ENCODE data around the gene ETV5.

Gene ETV5

GRCh38 chr3:186110975-186111974 is 2.4 kb upstream of the ETV5 start:
- no peak for DNase-seq (ENCODE audit: insufficient read length, low spot score)
- peak; percentile 62 for TF ChIP-seq SPI1 (IDR thresholded peaks at IDR 0.05; ENCODE audit: low read depth, low read length)
- TF ChIP-seq PAX5 (IDR thresholded peaks at IDR 0.05; ENCODE audit: insufficient read depth, low read length, severe bottlenecking) = no peak
- no peak for TF ChIP-seq POLR2A (IDR thresholded peaks at IDR 0.05; ENCODE audit: low read depth, low read length)
- TF ChIP-seq TAF1 (IDR thresholded peaks at IDR 0.05; ENCODE audit: low read depth, low read length) = no peak
- TF ChIP-seq POU2F2 (IDR thresholded peaks at IDR 0.05; ENCODE audit: low read depth, low read length) = 0 out of 2 replicates have a peak, but pooled peaks have one; percentile 16
- peak; percentile 38 for FAIRE-seq

DNA sequence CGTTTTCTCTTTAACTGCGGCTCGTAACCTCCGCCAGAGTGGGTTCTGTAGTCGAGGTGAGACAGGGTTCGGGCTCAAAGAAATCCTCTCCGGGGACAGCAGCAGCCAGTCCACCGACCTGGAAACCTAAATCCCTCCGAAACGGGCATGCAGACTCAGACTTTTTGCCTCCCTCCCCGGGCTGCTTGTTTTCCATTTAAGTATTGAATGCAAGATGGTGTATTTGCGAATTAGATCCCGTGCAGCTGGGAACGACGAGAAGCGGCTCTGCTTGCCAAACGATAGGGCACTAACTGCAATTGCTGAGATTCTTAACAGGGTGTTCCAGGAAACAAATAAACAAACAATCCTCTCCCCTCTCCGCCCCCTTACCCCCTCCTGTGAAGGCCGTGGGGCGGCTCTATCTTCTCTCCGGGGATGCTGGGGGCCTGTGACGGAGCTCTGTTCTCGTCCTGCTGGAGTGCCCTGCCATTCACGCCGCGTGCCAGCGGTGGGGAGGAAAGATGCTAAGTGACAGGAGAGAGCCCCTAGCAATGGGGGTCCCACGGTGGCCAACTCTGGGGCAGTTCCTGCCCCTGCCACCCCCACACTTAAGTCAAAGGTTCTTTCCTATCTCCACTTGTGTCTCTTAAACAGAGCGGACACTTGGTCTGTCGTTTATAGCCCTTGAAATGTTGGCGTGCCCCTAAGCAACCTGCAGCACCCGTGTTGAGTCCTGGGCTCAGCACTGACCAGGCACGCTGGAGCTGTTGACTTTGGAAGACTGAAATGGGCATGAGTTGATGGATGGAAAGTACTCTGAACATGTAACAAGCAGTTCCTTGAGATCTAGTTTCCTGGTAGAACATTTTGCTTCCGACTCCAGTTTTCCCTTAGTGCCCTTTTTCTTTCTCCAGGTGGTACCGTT is 1.3 kb upstream of the ETV5 start:
- TF ChIP-seq PAX5 (IDR thresholded peaks at IDR 0.05; ENCODE audit: insufficient read depth, low read length, severe bottlenecking) = no peak
- no peak for TF ChIP-seq TAF1 (IDR thresholded peaks at IDR 0.05; ENCODE audit: low read depth, low read length)
- TF ChIP-seq POLR2AphosphoS5 (IDR thresholded peaks at IDR 0.05; ENCODE audit: low read depth, low read length) = no peak
- TF ChIP-seq POU2F2 (IDR thresholded peaks at IDR 0.05; ENCODE audit: low read depth, low read length) = no peak
- TF ChIP-seq SPI1 (IDR thresholded peaks at IDR 0.05; ENCODE audit: low read depth, low read length) = no peak
- TF ChIP-seq POLR2A (IDR thresholded peaks at IDR 0.05; ENCODE audit: low read depth, low read length) = no peak
- FAIRE-seq (peak; percentile 38), DNase-seq (ENCODE audit: insufficient read length, low spot score) (no peak)

GRCh38 chr3:186108106-186108940 is 566 bp downstream of the ETV5 start:
- TF ChIP-seq TAF1 (IDR thresholded peaks at IDR 0.05; ENCODE audit: low read depth, low read length) (0 out of 2 replicates have a peak, but pooled peaks have one; percentile 21), PAX5 (IDR thresholded peaks at IDR 0.05; ENCODE audit: insufficient read depth, low read length, severe bottlenecking) (no peak), SPI1 (IDR thresholded peaks at IDR 0.05; ENCODE audit: low read depth, low read length) (no peak), POU2F2 (IDR thresholded peaks at IDR 0.05; ENCODE audit: low read depth, low read length) (no peak)
- DNase-seq (ENCODE audit: insufficient read length, low spot score) (peak; percentile 60), FAIRE-seq (no peak)

- peak; percentile 51 for DNase-seq (ENCODE audit: insufficient read length, low spot score)
- TF ChIP-seq POLR2AphosphoS5 (IDR thresholded peaks at IDR 0.05; ENCODE audit: low read depth, low read length) (no peak), POLR2A (IDR thresholded peaks at IDR 0.05; ENCODE audit: low read depth, low read length) (no peak), TAF1 (IDR thresholded peaks at IDR 0.05; ENCODE audit: low read depth, low read length) (no peak), POU2F2 (IDR thresholded peaks at IDR 0.05; ENCODE audit: low read depth, low read length) (no peak), SPI1 (IDR thresholded peaks at IDR 0.05; ENCODE audit: low read depth, low read length) (no peak)
- FAIRE-seq = no peak
Observed at GRCh38 chr3:186107215-186108105, 1.4 kb downstream of the ETV5 start.

DNA sequence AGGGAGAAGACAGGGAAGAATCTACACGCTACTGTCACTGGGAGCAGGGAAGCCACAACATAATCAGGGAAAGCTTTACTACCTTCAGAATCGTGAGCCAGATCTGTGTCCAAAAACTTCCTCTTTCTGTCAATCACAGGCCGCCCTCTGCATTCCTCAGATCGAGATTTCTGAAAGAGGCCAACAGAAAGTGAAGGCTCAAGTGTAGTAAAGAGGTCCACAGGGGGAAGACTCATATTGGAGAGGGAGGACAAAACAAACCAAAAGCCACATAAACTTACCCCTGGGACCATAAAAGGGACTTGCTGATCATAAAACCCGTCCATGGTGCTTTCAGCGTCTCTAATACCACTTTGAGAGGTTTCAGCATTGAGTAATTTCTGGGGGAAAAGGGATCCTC is 3.3 kb downstream of the ETV5 start:
- DNase-seq (ENCODE audit: insufficient read length, low spot score) = no peak
- TF ChIP-seq POLR2AphosphoS5 (IDR thresholded peaks at IDR 0.05; ENCODE audit: low read depth, low read length) = no peak
- no peak for TF ChIP-seq POU2F2 (IDR thresholded peaks at IDR 0.05; ENCODE audit: low read depth, low read length)
- no peak for TF ChIP-seq SPI1 (IDR thresholded peaks at IDR 0.05; ENCODE audit: low read depth, low read length)
- TF ChIP-seq POLR2A (IDR thresholded peaks at IDR 0.05; ENCODE audit: low read depth, low read length) = no peak
- TF ChIP-seq TAF1 (IDR thresholded peaks at IDR 0.05; ENCODE audit: low read depth, low read length) = no peak
- no peak for TF ChIP-seq PAX5 (IDR thresholded peaks at IDR 0.05; ENCODE audit: insufficient read depth, low read length, severe bottlenecking)
- FAIRE-seq = no peak

- FAIRE-seq (no peak), DNase-seq (ENCODE audit: insufficient read length, low spot score) (no peak)
- TF ChIP-seq POLR2AphosphoS5 (IDR thresholded peaks at IDR 0.05; ENCODE audit: low read depth, low read length) (no peak), POLR2A (IDR thresholded peaks at IDR 0.05; ENCODE audit: low read depth, low read length) (no peak), PAX5 (IDR thresholded peaks at IDR 0.05; ENCODE audit: insufficient read depth, low read length, severe bottlenecking) (no peak), SPI1 (IDR thresholded peaks at IDR 0.05; ENCODE audit: low read depth, low read length) (no peak), TAF1 (IDR thresholded peaks at IDR 0.05; ENCODE audit: low read depth, low read length) (no peak), POU2F2 (IDR thresholded peaks at IDR 0.05; ENCODE audit: low read depth, low read length) (no peak)
Observed at GRCh38 chr3:186102687-186103086, 6.2 kb downstream of the ETV5 start.

DNA sequence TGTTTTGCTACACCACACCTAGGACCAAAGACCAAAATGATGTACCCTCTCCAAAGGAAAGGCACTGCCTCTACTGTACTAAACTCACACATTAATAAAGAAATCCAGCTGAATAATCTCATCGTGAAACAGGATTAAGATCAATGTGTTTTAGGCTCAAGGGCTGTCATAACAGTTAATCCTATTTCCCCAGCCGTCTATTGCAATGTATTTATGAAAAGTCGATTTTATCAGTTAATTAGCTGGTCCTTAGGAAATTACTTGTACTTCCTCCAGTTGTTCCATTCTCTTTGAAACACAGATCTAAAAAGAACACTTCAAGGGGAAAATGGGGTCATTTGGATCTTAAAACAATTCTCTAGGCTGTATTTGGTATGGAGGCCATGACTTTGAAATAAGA is 8.5 kb downstream of the ETV5 start:
- TF ChIP-seq POLR2A (IDR thresholded peaks at IDR 0.05; ENCODE audit: low read depth, low read length) = no peak
- TF ChIP-seq POU2F2 (IDR thresholded peaks at IDR 0.05; ENCODE audit: low read depth, low read length) = no peak
- no peak for TF ChIP-seq TAF1 (IDR thresholded peaks at IDR 0.05; ENCODE audit: low read depth, low read length)
- TF ChIP-seq POLR2AphosphoS5 (IDR thresholded peaks at IDR 0.05; ENCODE audit: low read depth, low read length) = no peak
- TF ChIP-seq PAX5 (IDR thresholded peaks at IDR 0.05; ENCODE audit: insufficient read depth, low read length, severe bottlenecking) = no peak
- no peak for TF ChIP-seq SPI1 (IDR thresholded peaks at IDR 0.05; ENCODE audit: low read depth, low read length)
- DNase-seq (ENCODE audit: insufficient read length, low spot score) = no peak
- no peak for FAIRE-seq

- TF ChIP-seq PAX5 (IDR thresholded peaks at IDR 0.05; ENCODE audit: insufficient read depth, low read length, severe bottlenecking) = no peak
- TF ChIP-seq SPI1 (IDR thresholded peaks at IDR 0.05; ENCODE audit: low read depth, low read length) = no peak
- TF ChIP-seq TAF1 (IDR thresholded peaks at IDR 0.05; ENCODE audit: low read depth, low read length) = no peak
- TF ChIP-seq POLR2AphosphoS5 (IDR thresholded peaks at IDR 0.05; ENCODE audit: low read depth, low read length) = no peak
- TF ChIP-seq POU2F2 (IDR thresholded peaks at IDR 0.05; ENCODE audit: low read depth, low read length) = no peak
- TF ChIP-seq POLR2A (IDR thresholded peaks at IDR 0.05; ENCODE audit: low read depth, low read length) = no peak
- DNase-seq (ENCODE audit: insufficient read length, low spot score) = no peak
- FAIRE-seq = no peak
Observed at GRCh38 chr3:186099178-186099577, 9.7 kb downstream of the ETV5 start.
